HEK293 (cell line): Measurements from ENCODE around the gene B4GALNT4.

ENCODE experiments used
- CTCF ChIP-seq: fragments of 450-650 bp; formaldehyde crosslinking; IDR thresholded peaks from 2 replicates; pipeline ENCODE4 v1.5.1; 2016; ENCODE audit warnings: missing biosample characterization, missing genetic modification characterization
- SCRT1 ChIP-seq: fragments of 450-650 bp; formaldehyde crosslinking; IDR thresholded peaks from 2 replicates; pipeline ENCODE4 v1.5.1; 2016; ENCODE audit warnings: missing biosample characterization, missing genetic modification characterization, borderline replicate concordance
- TCF7L2 ChIP-seq: IDR thresholded peaks from 2 replicates; pipeline ENCODE4 v1.6.1; 2011; ENCODE audit warnings: low read depth, mild to moderate bottlenecking, inconsistent platforms, low read length, moderate library complexity, borderline replicate concordance

- no peak for TF ChIP-seq SCRT1 (tag by site-specific recombination)
- no peak for TF ChIP-seq TCF7L2
- TF ChIP-seq CTCF: no peak
Measured at GRCh38 chr11:403021-403760, 33.9 kb downstream of the B4GALNT4 start.
